ENCODE data around the gene SUPT7L.
A peak's percentile ranks its signal among the peaks of the same experiment; 100 is the strongest.

SUPT7L gene

GRCh38 chr2:27664622-27665363 lies 1.4 kb upstream of the SUPT7L start:
- Histone ChIP-seq H3K23ac (ENCODE audit: low read length in 2 of 2) (no peak overlapping the region), H3K4me3 (ENCODE audit: insufficient read depth in 1 of 2, low read depth in 1 of 2, low read length in 2 of 2) (peak overlapping the region in 1 of 2 experiments; percentile 94), H4K8ac (ENCODE audit: low read length) (peak overlapping the region; percentile 93), H3K79me1 (replicated peaks; ENCODE audit: low read length, poor library complexity, severe bottlenecking) (peaks cover 13% of the 10 kb centered on the region), H4K91ac (ENCODE audit: low read length) (no peak overlapping the region), H2BK120ac (ENCODE audit: low read depth, low read length) (peak overlapping the region; percentile 23), H3K4ac (ENCODE audit: low read depth in 1 of 2, low read length in 2 of 2) (no peak overlapping the region), H3K18ac (ENCODE audit: low read depth in 1 of 2, low read length in 2 of 2) (no peak overlapping the region), H3K9ac (ENCODE audit: low read length) (peak overlapping the region; percentile 97), H3K36me3 (ENCODE audit: control insufficient read depth in 1 of 2, insufficient read depth in 2 of 2, low read depth in 1 of 2, low read length in 2 of 2) (peaks cover 13 to 56% of the 10 kb centered on the region in 2 experiments), H2BK15ac (ENCODE audit: low read depth, poor library complexity, severe bottlenecking) (no peak overlapping the region), H2BK5ac (ENCODE audit: low read depth, low read length, poor library complexity, severe bottlenecking) (no peak overlapping the region), H3K9me3 (ENCODE audit: control insufficient read depth, low read length) (no peaks in the 10 kb centered on the region), H3K4me1 (ENCODE audit: control insufficient read depth, insufficient read depth, low read depth, low read length) (peaks cover 5% of the 10 kb centered on the region), H2AFZ (ENCODE audit: low read depth, low read length) (no peak overlapping the region), H2AK5ac (ENCODE audit: low read length, severe bottlenecking) (no peak overlapping the region), H3K4me2 (ENCODE audit: low read length, poor library complexity, severe bottlenecking) (peak overlapping the region; percentile 65), H2BK12ac (ENCODE audit: low read length in 2 of 2) (no peak overlapping the region), H3K27ac (ENCODE audit: low read length, poor library complexity, severe bottlenecking) (no peak overlapping the region), H3K14ac (ENCODE audit: low read length in 2 of 2) (no peak overlapping the region), H3K27me3 (ENCODE audit: control insufficient read depth in 1 of 2, insufficient read depth in 1 of 2, low read length in 2 of 2) (no peaks in the 10 kb centered on the region)
- 96% methylated on average over 14 of the region's 16 CpGs for WGBS
- no peak for DNase-seq

DNA sequence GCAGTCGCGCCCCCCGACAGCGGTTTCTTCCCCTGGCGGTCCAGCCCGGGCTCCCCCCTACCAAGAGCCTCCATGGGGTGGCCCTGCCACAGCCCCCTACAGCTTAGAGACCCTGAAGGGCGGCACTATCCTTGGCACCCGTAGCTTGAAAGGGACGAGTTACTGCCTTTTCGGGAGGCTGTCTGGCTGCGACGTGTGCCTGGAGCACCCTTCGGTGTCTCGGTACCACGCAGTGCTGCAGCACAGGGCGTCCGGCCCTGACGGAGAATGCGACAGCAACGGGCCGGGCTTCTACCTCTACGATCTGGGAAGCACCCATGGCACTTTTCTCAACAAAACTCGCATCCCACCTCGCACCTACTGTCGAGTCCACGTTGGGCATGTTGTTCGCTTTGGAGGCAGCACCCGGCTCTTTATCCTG lies 750 bp upstream of the SUPT7L start:
- Histone ChIP-seq H2BK5ac (ENCODE audit: low read depth, low read length, poor library complexity, severe bottlenecking) (no peak overlapping the region), H2BK120ac (ENCODE audit: low read depth, low read length) (peak overlapping the region; percentile 23), H4K91ac (ENCODE audit: low read length) (no peak overlapping the region), H3K27me3 (ENCODE audit: control insufficient read depth in 1 of 2, insufficient read depth in 1 of 2, low read length in 2 of 2) (no peaks in the 10 kb centered on the region), H3K14ac (ENCODE audit: low read length in 2 of 2) (no peak overlapping the region), H4K8ac (ENCODE audit: low read length) (peak overlapping the region; percentile 93), H2BK15ac (ENCODE audit: low read depth, poor library complexity, severe bottlenecking) (no peak overlapping the region), H3K4me2 (ENCODE audit: low read length, poor library complexity, severe bottlenecking) (peak overlapping the region; percentile 65), H3K18ac (ENCODE audit: low read depth in 1 of 2, low read length in 2 of 2) (no peak overlapping the region), H2AFZ (ENCODE audit: low read depth, low read length) (no peak overlapping the region), H3K9me3 (ENCODE audit: control insufficient read depth, low read length) (no peaks in the 10 kb centered on the region), H2BK12ac (ENCODE audit: low read length in 2 of 2) (no peak overlapping the region), H3K9ac (ENCODE audit: low read length) (peak overlapping the region; percentile 97), H3K4me1 (ENCODE audit: control insufficient read depth, insufficient read depth, low read depth, low read length) (peaks cover 5% of the 10 kb centered on the region), H3K79me1 (replicated peaks; ENCODE audit: low read length, poor library complexity, severe bottlenecking) (peaks cover 13% of the 10 kb centered on the region), H3K4ac (ENCODE audit: low read depth in 1 of 2, low read length in 2 of 2) (peak overlapping the region in 1 of 2 experiments; percentile 62), H3K23ac (ENCODE audit: low read length in 2 of 2) (no peak overlapping the region), H2AK5ac (ENCODE audit: low read length, severe bottlenecking) (no peak overlapping the region), H3K27ac (ENCODE audit: low read length, poor library complexity, severe bottlenecking) (no peak overlapping the region), H3K36me3 (ENCODE audit: control insufficient read depth in 1 of 2, insufficient read depth in 2 of 2, low read depth in 1 of 2, low read length in 2 of 2) (peaks cover 13 to 56% of the 10 kb centered on the region in 2 experiments), H3K4me3 (ENCODE audit: insufficient read depth in 1 of 2, low read depth in 1 of 2, low read length in 2 of 2) (peak overlapping the region; percentile 77 to 94)
- 9% methylated on average over 28 of the region's 28 CpGs for WGBS
- DNase-seq: no peak

DNA sequence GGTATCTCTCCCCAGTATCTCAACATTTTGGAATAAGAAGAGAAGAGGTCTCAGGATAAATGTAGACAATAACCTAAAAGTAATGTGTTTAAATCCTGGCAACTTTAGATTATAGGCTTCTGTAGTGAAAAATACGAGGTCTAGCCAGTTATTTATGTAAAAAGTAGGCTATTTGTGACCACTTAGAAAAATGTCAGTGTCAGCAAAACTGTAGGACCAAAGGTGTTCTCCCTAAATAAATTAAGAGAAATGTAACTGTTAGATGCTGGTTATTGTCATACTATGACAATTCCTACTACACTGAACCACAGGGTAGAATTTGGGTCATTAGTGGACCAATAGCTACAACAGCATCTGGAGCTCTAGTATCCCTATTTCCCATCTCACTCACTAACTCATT lies 2.0 kb downstream of the SUPT7L start:
- H3K14ac ChIP-seq (ENCODE audit: low read length in 2 of 2): no peak overlapping the region
- no peak overlapping the region for H3K27ac ChIP-seq (ENCODE audit: low read length, poor library complexity, severe bottlenecking)
- H3K27me3 ChIP-seq (ENCODE audit: control insufficient read depth in 1 of 2, insufficient read depth in 1 of 2, low read length in 2 of 2): no peaks in the 10 kb centered on the region
- no peak overlapping the region for H3K23ac ChIP-seq (ENCODE audit: low read length in 2 of 2)
- peaks cover 20% of the 10 kb centered on the region for H3K79me1 ChIP-seq (replicated peaks; ENCODE audit: low read length, poor library complexity, severe bottlenecking)
- H3K18ac ChIP-seq (ENCODE audit: low read depth in 1 of 2, low read length in 2 of 2): no peak overlapping the region
- no peaks in the 10 kb centered on the region for H3K9me3 ChIP-seq (ENCODE audit: control insufficient read depth, low read length)
- H3K4me1 ChIP-seq (ENCODE audit: control insufficient read depth, insufficient read depth, low read depth, low read length): peaks cover 5% of the 10 kb centered on the region
- H3K36me3 ChIP-seq (ENCODE audit: control insufficient read depth in 1 of 2, insufficient read depth in 2 of 2, low read depth in 1 of 2, low read length in 2 of 2): peaks cover 13 to 61% of the 10 kb centered on the region in 2 experiments
- H2BK5ac ChIP-seq (ENCODE audit: low read depth, low read length, poor library complexity, severe bottlenecking): no peak overlapping the region
- no peak overlapping the region for H3K9ac ChIP-seq (ENCODE audit: low read length)
- 94% methylated on average over 1 of the region's 1 CpG for WGBS
- no peak overlapping the region for H2BK15ac ChIP-seq (ENCODE audit: low read depth, poor library complexity, severe bottlenecking)
- DNase-seq: no peak
- H4K8ac ChIP-seq (ENCODE audit: low read length): no peak overlapping the region
- H2BK120ac ChIP-seq (ENCODE audit: low read depth, low read length): no peak overlapping the region
- H2BK12ac ChIP-seq (ENCODE audit: low read length in 2 of 2): no peak overlapping the region
- no peak overlapping the region for H3K4me3 ChIP-seq (ENCODE audit: insufficient read depth in 1 of 2, low read depth in 1 of 2, low read length in 2 of 2)
- no peak overlapping the region for H4K91ac ChIP-seq (ENCODE audit: low read length)
- no peak overlapping the region for H3K4me2 ChIP-seq (ENCODE audit: low read length, poor library complexity, severe bottlenecking)
- no peak overlapping the region for H3K4ac ChIP-seq (ENCODE audit: low read depth in 1 of 2, low read length in 2 of 2)
- H2AFZ ChIP-seq (ENCODE audit: low read depth, low read length): no peak overlapping the region
- no peak overlapping the region for H2AK5ac ChIP-seq (ENCODE audit: low read length, severe bottlenecking)

GRCh38 chr2:27655155-27655951 lies 8.1 kb downstream of the SUPT7L start:
- no peak overlapping the region for H3K4me2 ChIP-seq (ENCODE audit: low read length, poor library complexity, severe bottlenecking)
- no peak for DNase-seq

More at GRCh38 chr2:27655155-27655951, 8.1 kb downstream of the SUPT7L start:
- Histone ChIP-seq H3K18ac (ENCODE audit: low read depth in 1 of 2, low read length in 2 of 2) (no peak overlapping the region), H3K27me3 (ENCODE audit: control insufficient read depth in 1 of 2, insufficient read depth in 1 of 2, low read length in 2 of 2) (no peaks in the 10 kb centered on the region), H3K14ac (ENCODE audit: low read length in 2 of 2) (no peak overlapping the region), H4K91ac (ENCODE audit: low read length) (no peak overlapping the region), H2BK120ac (ENCODE audit: low read depth, low read length) (no peak overlapping the region), H3K79me1 (replicated peaks; ENCODE audit: low read length, poor library complexity, severe bottlenecking) (peaks cover 15% of the 10 kb centered on the region), H2BK12ac (ENCODE audit: low read length in 2 of 2) (no peak overlapping the region), H2BK15ac (ENCODE audit: low read depth, poor library complexity, severe bottlenecking) (no peak overlapping the region), H2AFZ (ENCODE audit: low read depth, low read length) (no peak overlapping the region), H3K4ac (ENCODE audit: low read depth in 1 of 2, low read length in 2 of 2) (no peak overlapping the region), H3K36me3 (ENCODE audit: control insufficient read depth in 1 of 2, insufficient read depth in 2 of 2, low read depth in 1 of 2, low read length in 2 of 2) (peaks cover 11 to 95% of the 10 kb centered on the region in 2 experiments), H3K23ac (ENCODE audit: low read length in 2 of 2) (no peak overlapping the region), H3K9me3 (ENCODE audit: control insufficient read depth, low read length) (no peaks in the 10 kb centered on the region), H3K4me3 (ENCODE audit: insufficient read depth in 1 of 2, low read depth in 1 of 2, low read length in 2 of 2) (no peak overlapping the region), H3K4me1 (ENCODE audit: control insufficient read depth, insufficient read depth, low read depth, low read length) (peaks cover 2% of the 10 kb centered on the region), H2AK5ac (ENCODE audit: low read length, severe bottlenecking) (no peak overlapping the region), H3K27ac (ENCODE audit: low read length, poor library complexity, severe bottlenecking) (no peak overlapping the region), H3K9ac (ENCODE audit: low read length) (no peak overlapping the region), H4K8ac (ENCODE audit: low read length) (no peak overlapping the region), H2BK5ac (ENCODE audit: low read depth, low read length, poor library complexity, severe bottlenecking) (no peak overlapping the region)
- WGBS: 96% methylated on average over 6 of the region's 7 CpGs
